Hepatocyte (in vitro differentiated cells): ENCODE data around the gene SEMA4C.

ENCODE experiments used
- EZH2 ChIP-seq: fragments of 200-600 bp; sonication (generic); IDR thresholded peaks from 2 replicates; pipeline ENCODE4 v1.6.1; 2016; ENCODE audit warnings: antibody characterized with exemption, mild to moderate bottlenecking, borderline replicate concordance
- EZH2phosphoT487 ChIP-seq: fragments of 200-600 bp; sonication (generic); IDR thresholded peaks from one replicate; pipeline ENCODE4 v1.6.1; 2018; ENCODE audit warnings: antibody characterized with exemption, mild to moderate bottlenecking, low read depth, moderate library complexity; ENCODE audit not compliant: unreplicated experiment, severe bottlenecking
- TF ChIP-seq, protein P1 (sequence below): fragments of 200-600 bp; sonication (generic); IDR thresholded peaks from 2 replicates; pipeline ENCODE4 v1.5.1; 2016; ENCODE audit warnings: antibody characterized with exemption, mild to moderate bottlenecking; ENCODE audit not compliant: poor library complexity

- TF ChIP-seq, protein P1, sequence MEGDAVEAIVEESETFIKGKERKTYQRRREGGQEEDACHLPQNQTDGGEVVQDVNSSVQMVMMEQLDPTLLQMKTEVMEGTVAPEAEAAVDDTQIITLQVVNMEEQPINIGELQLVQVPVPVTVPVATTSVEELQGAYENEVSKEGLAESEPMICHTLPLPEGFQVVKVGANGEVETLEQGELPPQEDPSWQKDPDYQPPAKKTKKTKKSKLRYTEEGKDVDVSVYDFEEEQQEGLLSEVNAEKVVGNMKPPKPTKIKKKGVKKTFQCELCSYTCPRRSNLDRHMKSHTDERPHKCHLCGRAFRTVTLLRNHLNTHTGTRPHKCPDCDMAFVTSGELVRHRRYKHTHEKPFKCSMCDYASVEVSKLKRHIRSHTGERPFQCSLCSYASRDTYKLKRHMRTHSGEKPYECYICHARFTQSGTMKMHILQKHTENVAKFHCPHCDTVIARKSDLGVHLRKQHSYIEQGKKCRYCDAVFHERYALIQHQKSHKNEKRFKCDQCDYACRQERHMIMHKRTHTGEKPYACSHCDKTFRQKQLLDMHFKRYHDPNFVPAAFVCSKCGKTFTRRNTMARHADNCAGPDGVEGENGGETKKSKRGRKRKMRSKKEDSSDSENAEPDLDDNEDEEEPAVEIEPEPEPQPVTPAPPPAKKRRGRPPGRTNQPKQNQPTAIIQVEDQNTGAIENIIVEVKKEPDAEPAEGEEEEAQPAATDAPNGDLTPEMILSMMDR = no peak
- TF ChIP-seq EZH2 = no peak
- TF ChIP-seq EZH2phosphoT487 = no peak
Observed at GRCh38 chr2:96876269-96877041, 6.6 kb upstream of the SEMA4C start.
